Activated CD4-positive, alpha-beta T cell treated with anti-CD3 and anti-CD28 coated beads for 48 hours (primary cell): ENCODE results near the gene DTNA.
"Not testable (repeated sequence)": the region's sequence is repeated elsewhere in the genome, so short reads cannot be mapped to it uniquely, and the experiment has no call there.

Experiments
- DNase-seq: peaks from one replicate; pipeline ENCODE4 v3.0.0-alpha.2; 2020

DTNA gene

GRCh38 chr18:34726286-34727004, 16.3 kb downstream of the DTNA start:
- no peak for DNase-seq

- DNase-seq, result no peak
These were observed 19.2 kb downstream of the DTNA start for GRCh38 chr18:34729264-34729663.

- DNase-seq, result no peak
These were observed 19.8 kb downstream of the DTNA start for GRCh38 chr18:34729740-34730355.

- no peak for DNase-seq
These were observed 20.7 kb downstream of the DTNA start for GRCh38 chr18:34730774-34731173.

GRCh38 chr18:34734056-34734455, 24.0 kb downstream of the DTNA start:
- no peak for DNase-seq

GRCh38 chr18:34734526-34734925, 24.4 kb downstream of the DTNA start:
- DNase-seq, result not testable (repeated sequence)

- DNase-seq, result no peak
These were observed 28.2 kb downstream of the DTNA start for GRCh38 chr18:34738175-34738894.

- no peak for DNase-seq
These were observed 30.0 kb downstream of the DTNA start for GRCh38 chr18:34740101-34740500.

- DNase-seq, result no peak
These were observed 30.6 kb downstream of the DTNA start for GRCh38 chr18:34740724-34741123.

- DNase-seq, result no peak
These were observed 31.3 kb downstream of the DTNA start for GRCh38 chr18:34741401-34741800.

- DNase-seq, result no peak
These were observed 32.8 kb downstream of the DTNA start for GRCh38 chr18:34742891-34743341.

- DNase-seq, result no peak
These were observed 34.5 kb downstream of the DTNA start for GRCh38 chr18:34744569-34744968.

- DNase-seq, result no peak
These were observed 36.5 kb downstream of the DTNA start for GRCh38 chr18:34746614-34747013.

GRCh38 chr18:34749721-34750120, 39.6 kb downstream of the DTNA start:
- no peak for DNase-seq

GRCh38 chr18:34752056-34752455, 42.0 kb downstream of the DTNA start:
- no peak for DNase-seq

- DNase-seq, result no peak
These were observed 44.2 kb downstream of the DTNA start for GRCh38 chr18:34754300-34754699.

- no peak for DNase-seq
These were observed 47.6 kb downstream of the DTNA start for GRCh38 chr18:34757666-34758065.

- DNase-seq, result no peak
These were observed 48.4 kb downstream of the DTNA start for GRCh38 chr18:34758378-34758948.

- DNase-seq, result no peak
These were observed 50.3 kb downstream of the DTNA start for GRCh38 chr18:34760444-34760843.

GRCh38 chr18:34764451-34764850, 54.4 kb downstream of the DTNA start:
- DNase-seq, result no peak

GRCh38 chr18:34767601-34768027, 57.5 kb downstream of the DTNA start:
- no peak for DNase-seq

- DNase-seq, result no peak
These were observed 61.9 kb downstream of the DTNA start for GRCh38 chr18:34771958-34772357.

- no peak for DNase-seq
These were observed 62.8 kb downstream of the DTNA start for GRCh38 chr18:34772887-34773286.

GRCh38 chr18:34773378-34773777, 63.3 kb downstream of the DTNA start:
- DNase-seq, result no peak
